OCI-LY1 (cell line): ENCODE data around the gene ARFGAP3.

Experiments
- H2AFZ ChIP-seq: fragments of 200-600 bp; sonication (generic), shearing (Covaris generic); 2 replicates; pipeline ENCODE4 v1.6.0; 2014; ENCODE audit warnings: antibody characterized with exemption, mild to moderate bottlenecking, low read length
- H3F3A ChIP-seq: fragments of 200-600 bp; sonication (generic), shearing (Covaris generic); 2 replicates; pipeline ENCODE4 v1.6.0; 2014; ENCODE audit warnings: mild to moderate bottlenecking, antibody characterized with exemption, low read length, moderate library complexity; ENCODE audit not compliant: insufficient read depth
- H3K27ac ChIP-seq: fragments of 200-600 bp; sonication (generic); 2 replicates; pipeline ENCODE4 v1.5.1; 2014; ENCODE audit warnings: low read length, mixed run types, mild to moderate bottlenecking, low read depth; ENCODE audit not compliant: poor library complexity, severe bottlenecking
- H3K27me3 ChIP-seq: fragments of 200-600 bp; sonication (generic); 2 replicates; pipeline ENCODE4 v1.6.0; 2014; ENCODE audit warnings: antibody characterized with exemption, mild to moderate bottlenecking, low read length, moderate library complexity; ENCODE audit not compliant: insufficient read depth
- H3K36me3 ChIP-seq: fragments of 200-600 bp; sonication (generic); 2 replicates; pipeline ENCODE4 v1.6.1; 2014; ENCODE audit warnings: mild to moderate bottlenecking, antibody characterized with exemption, low read length, moderate library complexity, mixed read lengths; ENCODE audit not compliant: insufficient read depth
- H3K4me1 ChIP-seq: fragments of 200-600 bp; sonication (generic); 2 replicates; pipeline ENCODE4 v1.5.1; 2014; ENCODE audit warnings: mild to moderate bottlenecking, low read length, moderate library complexity; ENCODE audit not compliant: insufficient read depth, severe bottlenecking
- H3K4me2 ChIP-seq: fragments of 200-600 bp; sonication (generic), shearing (Covaris generic); 2 replicates; pipeline ENCODE4 v1.6.1; 2014; ENCODE audit warnings: low read length
- H3K4me3 ChIP-seq: fragments of 200-600 bp; sonication (generic); 2 replicates; pipeline ENCODE4 v1.5.1; 2014; ENCODE audit warnings: low read length, low read depth, mild to moderate bottlenecking, mixed read lengths; ENCODE audit not compliant: poor library complexity, severe bottlenecking
- H3K79me2 ChIP-seq: fragments of 200-600 bp; shearing (Covaris generic); 2 replicates; pipeline ENCODE4 v1.6.1; 2016; ENCODE audit warnings: mixed run types, low read length, mixed read lengths; ENCODE audit not compliant: insufficient read depth
- H3K9ac ChIP-seq: fragments of 200-600 bp; sonication (generic), shearing (Covaris generic); 2 replicates; pipeline ENCODE4 v1.6.1; 2014; ENCODE audit warnings: mild to moderate bottlenecking, low read length, mixed read lengths
- H3K9me2 ChIP-seq: fragments of 200-600 bp; sonication (generic), shearing (Covaris generic); 2 replicates; pipeline ENCODE4 v1.6.1; 2014; ENCODE audit warnings: low read depth, mild to moderate bottlenecking, low read length, mixed read lengths
- H3K9me3 ChIP-seq: fragments of 200-600 bp; shearing (Covaris generic); 2 replicates; pipeline ENCODE4 v1.6.1; 2014; ENCODE audit warnings: low read length, mixed read lengths
- H4K20me1 ChIP-seq: fragments of 200-600 bp; sonication (generic), shearing (Covaris generic); 2 replicates; pipeline ENCODE4 v1.6.0; 2016; ENCODE audit warnings: mild to moderate bottlenecking, low read length; ENCODE audit not compliant: insufficient read depth
- CTCF ChIP-seq: fragments of 200-600 bp; sonication (generic), shearing (Covaris generic); IDR thresholded peaks from 2 replicates; pipeline ENCODE4 v1.5.1; 2017; ENCODE audit warnings: mild to moderate bottlenecking, antibody characterized with exemption, low read length, moderate library complexity, mixed read lengths
- EZH2 ChIP-seq: fragments of 200-600 bp; sonication (generic), shearing (Covaris generic); IDR thresholded peaks from 2 replicates; pipeline ENCODE4 v1.8.0; 2017; ENCODE audit warnings: borderline replicate concordance, mixed run types, mild to moderate bottlenecking, antibody characterized with exemption, low read length, moderate library complexity, mixed read lengths

The ARFGAP3 gene

GRCh38 chr22:42770448-42770726 is 86.7 kb downstream of the ARFGAP3 start:
- H3K4me1 ChIP-seq = peaks cover 24% of the 10 kb centered on the region
- H3K27ac ChIP-seq = no peak overlapping the region

GRCh38 chr22:42769574-42770447 is 87.3 kb downstream of the ARFGAP3 start:
- Histone ChIP-seq H3K4me1 (peaks cover 25% of the 10 kb centered on the region), H2AFZ (no peak overlapping the region), H3K9me2 (no peaks in the 10 kb centered on the region), H3K27ac (no peak overlapping the region), H3K79me2 (no peaks in the 10 kb centered on the region), H4K20me1 (no peaks in the 10 kb centered on the region), H3K36me3 (peaks cover 2% of the 10 kb centered on the region; the same call in 1 of the 2 replicates), H3K4me3 (peak overlapping the region; percentile 4), H3K4me2 (peak overlapping the region; percentile 26), H3F3A (no peaks in the 10 kb centered on the region), H3K9ac (no peak overlapping the region), H3K27me3 (peaks cover 4% of the 10 kb centered on the region; the same call in 1 of the 2 replicates), H3K9me3 (peaks cover 2% of the 10 kb centered on the region)
- TF ChIP-seq CTCF = no peak
- TF ChIP-seq EZH2 = no peak

More at GRCh38 chr22:42770448-42770726, 86.7 kb downstream of the ARFGAP3 start:
- Histone ChIP-seq H3K36me3 (peaks cover 6% of the 10 kb centered on the region; the same call in 1 of the 2 replicates), H3K4me3 (no peak overlapping the region), H3F3A (no peaks in the 10 kb centered on the region), H3K9ac (no peak overlapping the region), H4K20me1 (no peaks in the 10 kb centered on the region), H2AFZ (no peak overlapping the region), H3K9me3 (peaks cover 6% of the 10 kb centered on the region), H3K4me2 (peak overlapping the region; percentile 26; the same call in 1 of the 2 replicates), H3K79me2 (no peaks in the 10 kb centered on the region), H3K9me2 (no peaks in the 10 kb centered on the region), H3K27me3 (peaks cover 7% of the 10 kb centered on the region; the same call in 1 of the 2 replicates)
- TF ChIP-seq EZH2 (no peak), CTCF (no peak)

GRCh38 chr22:42769238-42769573 is 87.9 kb downstream of the ARFGAP3 start:
- no peak overlapping the region for H2AFZ ChIP-seq
- H4K20me1 ChIP-seq = no peaks in the 10 kb centered on the region
- H3K9ac ChIP-seq = no peak overlapping the region
- H3K79me2 ChIP-seq = no peaks in the 10 kb centered on the region
- no peaks in the 10 kb centered on the region for H3K9me3 ChIP-seq
- no peak overlapping the region for H3K4me3 ChIP-seq
- no peaks in the 10 kb centered on the region for H3K9me2 ChIP-seq
- H3F3A ChIP-seq = no peaks in the 10 kb centered on the region
- no peaks in the 10 kb centered on the region; the same call in 1 of the 2 replicates for H3K27me3 ChIP-seq
- no peak overlapping the region for H3K27ac ChIP-seq
- no peaks in the 10 kb centered on the region for H3K36me3 ChIP-seq
- peak overlapping the region; percentile 26; the same call in 1 of the 2 replicates for H3K4me2 ChIP-seq
- peaks cover 32% of the 10 kb centered on the region for H3K4me1 ChIP-seq
- TF ChIP-seq CTCF = no peak
- TF ChIP-seq EZH2 = no peak
